Activated CD4-positive, CD25-positive, alpha-beta regulatory T cell (primary cell): ENCODE data around the gene GTF2H2C.
"Not testable (repeated sequence)": the region's sequence is repeated elsewhere in the genome, so short reads cannot be mapped to it uniquely, and the experiment has no call there.

Experiments used
- DNase-seq, 4 experiments: peaks; one replicate each; lab custom pipeline; 2025; lab: John Stamatoyannopoulos, UW

GTF2H2C gene

GRCh38 chr5:69559908-69560330 is at the start of gene GTF2H2C:
GTF2H2C (plus strand) TSS chr5:69560191; CDS start chr5:69565133, 4,942 bp downstream.
- not testable (repeated sequence) for DNase-seq

DNA sequence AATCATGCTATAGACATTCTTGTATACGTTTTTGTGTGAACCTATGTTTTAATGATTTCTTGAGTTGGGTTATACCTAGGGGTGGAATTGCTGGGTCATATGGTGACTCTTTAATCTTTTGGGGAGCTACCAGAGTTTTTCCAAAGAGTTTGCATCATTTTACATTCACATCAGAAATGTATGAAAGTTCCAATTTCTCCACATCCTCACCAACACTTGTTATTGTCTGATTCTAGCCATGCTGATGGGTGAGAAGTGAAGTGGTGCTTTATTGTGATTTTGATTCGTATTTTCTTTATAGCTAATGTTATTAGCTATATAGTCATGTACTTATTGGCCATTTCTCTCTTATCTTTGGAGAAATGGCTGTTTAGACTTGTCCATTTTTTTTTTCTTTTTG is 49.3 kb upstream of the GTF2H2C start:
- DNase-seq = no peak

GRCh38 chr5:69512740-69513260 is 47.2 kb upstream of the GTF2H2C start:
- DNase-seq = no peak

DNA sequence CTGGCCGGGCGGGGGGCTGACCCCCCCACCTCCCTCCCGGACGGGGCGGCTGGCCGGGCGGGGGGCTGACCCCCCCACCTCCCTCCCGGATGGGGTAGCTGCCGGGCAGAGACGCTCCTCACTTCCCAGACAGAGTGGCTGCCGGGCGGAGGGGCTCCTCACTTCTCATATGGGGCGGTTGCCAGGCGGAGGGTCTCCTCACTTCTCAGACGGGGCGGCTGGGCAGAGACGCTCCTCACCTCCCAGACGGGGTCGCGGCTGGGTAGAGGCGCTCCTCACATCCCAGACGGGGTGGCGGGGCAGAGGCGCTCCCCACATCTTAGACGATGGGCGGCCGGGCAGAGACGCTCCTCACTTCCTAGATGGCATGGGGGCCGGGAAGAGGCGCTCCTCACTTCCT is 44.4 kb upstream of the GTF2H2C start:
- not testable (repeated sequence) for DNase-seq

GRCh38 chr5:69516769-69517168 is 43.2 kb upstream of the GTF2H2C start:
- DNase-seq = no peak

DNA sequence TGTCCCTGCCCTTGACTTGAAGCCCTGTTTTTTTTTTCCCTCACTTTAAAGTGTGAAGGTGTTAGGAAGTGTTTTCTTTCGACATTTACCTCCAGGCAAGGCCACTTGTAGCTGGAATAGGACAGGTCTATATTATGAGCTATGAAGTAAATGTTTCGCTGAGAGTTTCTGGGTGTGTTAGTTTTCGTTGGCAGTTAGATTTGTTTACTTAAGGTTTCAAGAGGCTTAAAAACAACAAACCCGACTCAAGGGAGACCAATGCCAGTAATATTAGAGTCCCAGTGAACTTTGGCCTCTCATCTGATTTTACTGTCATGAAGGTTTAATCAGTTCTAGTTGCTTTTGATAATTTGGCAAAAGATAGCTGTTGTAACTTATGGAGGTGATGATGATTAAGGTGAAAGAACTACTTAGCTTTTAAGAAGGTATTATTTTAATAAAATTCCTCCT is 42.2 kb upstream of the GTF2H2C start:
- DNase-seq = no peak

GRCh38 chr5:69519285-69519684 is 40.7 kb upstream of the GTF2H2C start:
- DNase-seq = no peak

DNA sequence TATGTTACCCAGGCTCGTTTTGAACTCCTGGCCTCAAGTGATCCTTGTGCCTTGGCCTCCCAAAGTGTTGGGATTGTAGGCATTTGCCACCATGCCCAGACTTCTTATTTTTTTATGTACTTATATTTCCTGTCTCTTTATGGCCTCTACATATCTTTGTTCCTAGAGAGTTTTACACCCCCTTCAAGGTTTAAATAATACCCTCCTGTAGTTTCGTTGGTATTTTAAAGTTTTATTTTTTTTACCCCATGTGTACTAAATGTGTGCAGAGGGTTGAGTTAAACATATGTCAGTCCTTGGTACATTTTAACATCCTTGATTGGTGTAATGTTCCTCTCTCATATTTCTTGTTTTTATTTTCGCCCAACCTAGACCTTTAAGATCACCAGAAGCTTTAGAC is 38.0 kb upstream of the GTF2H2C start:
- DNase-seq = no peak

DNA sequence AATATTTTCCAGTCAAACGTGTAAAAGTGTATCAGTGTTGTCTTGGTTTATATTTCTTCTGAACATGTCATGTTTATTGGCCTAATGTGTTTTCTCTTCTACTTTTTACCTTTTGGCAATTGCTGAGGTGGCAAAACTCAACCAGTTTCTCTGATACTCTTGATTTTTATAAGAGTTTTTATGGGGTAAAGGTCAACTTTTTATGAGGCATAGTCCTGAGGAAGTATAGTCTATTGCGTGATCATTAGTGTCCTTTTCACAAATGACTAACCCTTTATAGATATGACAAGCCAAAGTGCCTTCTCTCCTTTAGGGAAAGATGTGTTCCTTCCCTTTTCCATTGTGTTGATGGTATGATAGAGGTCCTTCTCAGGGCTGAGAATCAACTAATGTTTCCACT is 34.5 kb upstream of the GTF2H2C start:
- no peak for DNase-seq

- DNase-seq = no peak
Observed at GRCh38 chr5:69526660-69527059, 33.3 kb upstream of the GTF2H2C start.

GRCh38 chr5:69527128-69527770 is 32.7 kb upstream of the GTF2H2C start:
- DNase-seq = no peak

- no peak for DNase-seq
Observed at GRCh38 chr5:69528035-69528434, 32.0 kb upstream of the GTF2H2C start.

GRCh38 chr5:69528609-69529008 is 31.4 kb upstream of the GTF2H2C start:
- no peak for DNase-seq

DNA sequence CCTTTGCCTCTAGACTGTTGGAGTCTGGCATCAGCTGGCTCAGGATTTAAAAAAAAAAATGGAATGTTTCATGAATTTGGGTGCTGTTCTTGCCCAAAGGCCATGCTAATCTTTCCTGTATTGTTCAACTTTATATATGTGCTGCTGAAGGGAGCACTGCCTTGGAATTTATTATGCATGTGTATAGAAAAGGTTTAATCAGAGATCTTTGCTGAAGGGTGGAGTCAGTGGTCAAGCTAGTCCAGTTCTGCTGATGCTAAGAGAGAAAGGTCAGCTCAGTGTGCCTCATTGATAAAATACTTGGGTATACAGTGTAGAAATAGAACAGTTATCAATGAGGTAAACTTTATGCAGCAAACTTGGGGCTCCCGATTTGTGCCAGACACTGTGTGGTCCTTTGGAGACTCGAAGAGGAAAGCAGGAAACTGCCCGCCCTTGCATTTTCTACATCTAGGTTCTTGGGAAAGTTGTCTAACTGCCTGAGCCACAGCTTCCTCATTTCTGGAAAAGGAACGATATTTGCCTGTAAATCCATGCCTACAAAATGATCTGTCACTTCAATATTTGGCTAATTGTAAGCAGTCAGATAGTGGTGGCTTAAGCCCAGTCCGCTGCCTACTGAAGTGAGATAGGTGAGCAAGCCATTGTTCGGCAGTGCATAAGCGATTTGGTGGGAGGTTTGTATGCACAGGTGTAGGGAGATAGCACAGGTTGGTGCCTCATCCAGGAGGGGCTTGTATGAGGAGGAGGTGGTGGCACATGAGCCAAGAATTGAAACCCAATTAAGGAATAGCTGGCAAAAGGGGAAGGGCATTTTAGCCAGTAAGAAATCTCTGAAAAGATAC is 29.2 kb upstream of the GTF2H2C start:
- DNase-seq = no peak

DNA sequence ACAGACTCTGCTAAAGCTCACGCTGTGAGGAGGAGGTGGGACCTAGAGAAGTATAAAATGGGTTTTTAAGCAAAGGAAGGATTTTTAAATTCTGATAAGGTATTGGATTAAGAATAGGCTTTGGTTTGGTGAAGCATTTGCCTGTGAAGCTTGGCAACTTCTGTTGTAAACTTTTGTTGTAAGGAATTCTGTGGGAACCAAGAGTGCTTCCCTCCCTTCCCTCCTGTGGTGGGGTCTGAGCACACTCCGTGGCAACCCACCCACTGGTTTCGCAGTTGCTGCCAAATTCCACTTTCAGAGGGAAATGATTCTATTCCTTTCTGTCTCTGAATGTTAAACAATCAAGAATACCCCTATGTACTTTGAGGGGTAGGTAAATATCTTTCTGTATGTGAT is 28.6 kb upstream of the GTF2H2C start:
- DNase-seq = no peak

- not testable (repeated sequence) for DNase-seq
Observed at GRCh38 chr5:69537911-69538310, 22.1 kb upstream of the GTF2H2C start.

DNA sequence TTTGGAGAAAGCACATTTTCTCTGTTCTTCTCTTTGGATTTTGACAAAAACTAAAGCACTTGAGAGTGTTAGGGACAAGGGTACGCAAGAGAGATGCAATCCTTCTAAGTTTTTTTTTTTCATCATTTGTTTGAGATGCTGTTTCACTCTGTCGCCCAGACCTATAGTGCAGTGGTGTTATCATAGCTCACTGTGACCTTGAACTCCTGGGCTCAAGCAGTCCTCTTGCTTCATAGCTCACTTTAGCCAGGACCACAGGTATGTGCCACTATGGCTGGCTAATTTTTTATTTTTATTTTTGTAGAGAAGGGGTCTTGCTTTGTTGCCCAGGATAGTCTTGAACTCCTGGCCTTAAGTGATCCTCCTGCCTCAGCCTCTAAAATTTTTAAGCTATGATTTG is 21.3 kb upstream of the GTF2H2C start:
- DNase-seq = not testable (repeated sequence)

DNA sequence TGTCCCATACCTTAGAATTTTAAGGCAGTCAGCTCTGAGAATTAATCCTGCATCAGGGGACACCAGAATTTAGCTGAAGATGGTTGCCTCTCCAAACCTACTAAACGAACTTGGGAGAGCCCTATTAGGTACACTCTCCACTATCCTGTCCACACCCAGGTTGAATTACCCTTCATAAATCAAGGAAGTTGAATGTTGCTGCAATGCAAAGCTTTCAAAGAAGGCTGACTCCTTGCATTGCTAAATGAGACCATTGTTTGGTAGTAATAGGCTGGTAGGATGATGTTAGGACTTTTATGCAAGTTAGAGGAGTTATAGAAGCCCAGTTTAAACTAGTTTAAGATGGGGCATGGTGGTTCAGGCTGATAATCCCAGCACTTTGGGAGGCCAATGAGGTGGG is 18.6 kb upstream of the GTF2H2C start:
- not testable (repeated sequence) for DNase-seq

- DNase-seq = not testable (repeated sequence)
Observed at GRCh38 chr5:69542838-69543618, 17.0 kb upstream of the GTF2H2C start.

DNA sequence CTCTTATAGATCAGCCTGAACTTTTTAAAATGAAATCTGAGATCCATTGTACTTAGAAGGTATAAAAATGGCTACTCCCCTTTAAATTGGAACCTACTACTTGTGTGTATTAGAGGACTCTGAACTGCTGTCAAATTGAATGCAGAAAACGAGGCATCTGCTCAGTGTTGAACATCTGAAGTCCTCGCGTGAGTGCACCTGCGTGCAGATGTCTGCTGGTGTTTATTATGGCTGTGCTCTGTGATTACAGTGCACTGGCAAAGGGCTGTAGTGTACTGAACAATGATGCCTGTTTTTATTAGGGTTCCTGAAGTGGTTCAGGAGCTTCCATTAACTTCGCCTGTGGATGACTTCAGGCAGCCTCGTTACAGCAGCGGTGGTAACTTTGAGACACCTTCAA is 15.4 kb upstream of the GTF2H2C start:
- DNase-seq = not testable (repeated sequence)

- not testable (repeated sequence) for DNase-seq
Observed at GRCh38 chr5:69560587-69561431, 818 bp downstream of the GTF2H2C start.
